ENCODE results near the gene MAD2L1.

DNA sequence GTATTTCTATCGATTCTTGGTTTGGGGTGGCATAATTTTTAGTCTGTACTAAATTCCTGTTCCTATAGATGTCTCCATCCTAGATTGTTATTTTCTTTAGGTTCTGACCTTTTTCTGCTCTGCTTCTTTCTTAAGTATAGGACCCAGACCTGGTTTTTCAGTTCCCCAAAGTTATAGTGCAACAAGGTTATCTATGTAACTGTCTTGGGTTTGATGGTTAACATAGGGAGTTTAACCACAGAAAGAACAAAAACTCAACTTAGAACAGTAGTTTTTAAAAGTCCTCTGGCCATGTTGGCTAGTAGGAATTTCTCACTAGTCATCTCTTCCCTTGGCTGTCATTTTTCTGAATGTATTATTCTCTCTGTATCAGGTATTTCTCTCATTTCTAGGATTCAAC lies 38.8 kb upstream of the MAD2L1 start:
- TF ChIP-seq, protein P1, sequence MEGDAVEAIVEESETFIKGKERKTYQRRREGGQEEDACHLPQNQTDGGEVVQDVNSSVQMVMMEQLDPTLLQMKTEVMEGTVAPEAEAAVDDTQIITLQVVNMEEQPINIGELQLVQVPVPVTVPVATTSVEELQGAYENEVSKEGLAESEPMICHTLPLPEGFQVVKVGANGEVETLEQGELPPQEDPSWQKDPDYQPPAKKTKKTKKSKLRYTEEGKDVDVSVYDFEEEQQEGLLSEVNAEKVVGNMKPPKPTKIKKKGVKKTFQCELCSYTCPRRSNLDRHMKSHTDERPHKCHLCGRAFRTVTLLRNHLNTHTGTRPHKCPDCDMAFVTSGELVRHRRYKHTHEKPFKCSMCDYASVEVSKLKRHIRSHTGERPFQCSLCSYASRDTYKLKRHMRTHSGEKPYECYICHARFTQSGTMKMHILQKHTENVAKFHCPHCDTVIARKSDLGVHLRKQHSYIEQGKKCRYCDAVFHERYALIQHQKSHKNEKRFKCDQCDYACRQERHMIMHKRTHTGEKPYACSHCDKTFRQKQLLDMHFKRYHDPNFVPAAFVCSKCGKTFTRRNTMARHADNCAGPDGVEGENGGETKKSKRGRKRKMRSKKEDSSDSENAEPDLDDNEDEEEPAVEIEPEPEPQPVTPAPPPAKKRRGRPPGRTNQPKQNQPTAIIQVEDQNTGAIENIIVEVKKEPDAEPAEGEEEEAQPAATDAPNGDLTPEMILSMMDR (IDR thresholded peaks at IDR 0.05; ENCODE audit: insufficient read depth, low read depth, low read length), result no peak
- TF ChIP-seq EZH2 (IDR thresholded peaks at IDR 0.05; ENCODE audit: insufficient read depth, low read length), result no peak
